Body of pancreas (tissue), 4 donors: ENCODE measurements around the gene LUC7L. TPM values are rescaled to one million over a fixed set of nuclear protein-coding genes. Genes with fewer than 3 reads are reported as not detected.

Experiments
- ATAC-seq: fragments of 150-250 bp; one replicate; pipeline ENCODE4 v1.9.1; 2016
- DNase-seq, 4 donors: peaks; one replicate each; pipeline ENCODE4 v3.0.0-alpha.2; 2019
- H3K27ac ChIP-seq, 4 donors: fragments of 200-600 bp; sonication (generic); 1 replicate in 3 of 4; 2 replicates in 1 of 4; pipeline versions ENCODE4 v1.5.1 to v1.6.1; 2016 to 2019; ENCODE audit warnings: mild to moderate bottlenecking in 1 of 4, mixed read lengths in 1 of 4, moderate library complexity in 1 of 4
- H3K27me3 ChIP-seq, 2 donors: fragments of 200-600 bp; sonication (generic); one replicate each; pipeline ENCODE4 v1.6.0; 2016; ENCODE audit warnings: mild to moderate bottlenecking in 1 of 2
- H3K36me3 ChIP-seq, 2 donors: fragments of 200-600 bp; sonication (generic); replicated peaks in 1 of 2; 2 replicates each; pipeline ENCODE4 v1.5.1; 2016; ENCODE audit warnings: low read depth in 2 of 2; ENCODE audit not compliant: insufficient read depth in 1 of 2
- H3K4me1 ChIP-seq: fragments of 200-600 bp; sonication (generic); one replicate; pipeline ENCODE4 v1.6.0; 2016
- H3K4me3 ChIP-seq, 2 donors: fragments of 200-600 bp; sonication (generic); 1 replicate in 1 of 2; 2 replicates in 1 of 2; pipeline ENCODE4 v1.5.1; 2016 to 2019
- H3K9me3 ChIP-seq, 3 donors: fragments of 200-600 bp; sonication (generic); 1 replicate in 2 of 3; 2 replicates in 1 of 3; pipeline ENCODE4 v1.5.1; 2016
- POLR2A ChIP-seq, 3 donors: fragments of 450-650 bp; IDR thresholded peaks; one replicate each; pipeline ENCODE4 v1.6.1; 2016; ENCODE audit warnings: antibody characterized with exemption in 3 of 3, mild to moderate bottlenecking in 2 of 3
- WGBS, 2 donors: methylation state at CpG; one replicate each; pipeline ENCODE4 v1.1.5; 2017; 5-methylcytosine and 5-hydroxymethylcytosine counted together
- intact Hi-C: fragments of 100-400 bp; cut with DNase I; formaldehyde crosslinking; loops from one replicate; pipeline ENCODE4 v1.15.1; 2023
- total RNA-seq, 2 donors: library from RNA; depleted of rRNA; stranded (reverse); fragments of >200 nt; gene quantifications; one replicate each; pipeline ENCODE4 v1.1.0, GENCODE V29; 2016
- TF ChIP-seq, protein P1 (sequence below), 7 experiments: fragments of 450-650 bp in 4 of 7; fragments of 200-600 bp in 3 of 7; sonication (generic) in 3 of 7; IDR thresholded peaks; one replicate each; pipeline ENCODE4 v1.5.1; 2016 to 2019; ENCODE audit warnings: antibody characterized with exemption in 7 of 7

The LUC7L gene, protein sequence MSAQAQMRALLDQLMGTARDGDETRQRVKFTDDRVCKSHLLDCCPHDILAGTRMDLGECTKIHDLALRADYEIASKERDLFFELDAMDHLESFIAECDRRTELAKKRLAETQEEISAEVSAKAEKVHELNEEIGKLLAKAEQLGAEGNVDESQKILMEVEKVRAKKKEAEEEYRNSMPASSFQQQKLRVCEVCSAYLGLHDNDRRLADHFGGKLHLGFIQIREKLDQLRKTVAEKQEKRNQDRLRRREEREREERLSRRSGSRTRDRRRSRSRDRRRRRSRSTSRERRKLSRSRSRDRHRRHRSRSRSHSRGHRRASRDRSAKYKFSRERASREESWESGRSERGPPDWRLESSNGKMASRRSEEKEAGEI
- 100 to 1,000 TPM; 106 to 162 TPM for total RNA-seq

DNA sequence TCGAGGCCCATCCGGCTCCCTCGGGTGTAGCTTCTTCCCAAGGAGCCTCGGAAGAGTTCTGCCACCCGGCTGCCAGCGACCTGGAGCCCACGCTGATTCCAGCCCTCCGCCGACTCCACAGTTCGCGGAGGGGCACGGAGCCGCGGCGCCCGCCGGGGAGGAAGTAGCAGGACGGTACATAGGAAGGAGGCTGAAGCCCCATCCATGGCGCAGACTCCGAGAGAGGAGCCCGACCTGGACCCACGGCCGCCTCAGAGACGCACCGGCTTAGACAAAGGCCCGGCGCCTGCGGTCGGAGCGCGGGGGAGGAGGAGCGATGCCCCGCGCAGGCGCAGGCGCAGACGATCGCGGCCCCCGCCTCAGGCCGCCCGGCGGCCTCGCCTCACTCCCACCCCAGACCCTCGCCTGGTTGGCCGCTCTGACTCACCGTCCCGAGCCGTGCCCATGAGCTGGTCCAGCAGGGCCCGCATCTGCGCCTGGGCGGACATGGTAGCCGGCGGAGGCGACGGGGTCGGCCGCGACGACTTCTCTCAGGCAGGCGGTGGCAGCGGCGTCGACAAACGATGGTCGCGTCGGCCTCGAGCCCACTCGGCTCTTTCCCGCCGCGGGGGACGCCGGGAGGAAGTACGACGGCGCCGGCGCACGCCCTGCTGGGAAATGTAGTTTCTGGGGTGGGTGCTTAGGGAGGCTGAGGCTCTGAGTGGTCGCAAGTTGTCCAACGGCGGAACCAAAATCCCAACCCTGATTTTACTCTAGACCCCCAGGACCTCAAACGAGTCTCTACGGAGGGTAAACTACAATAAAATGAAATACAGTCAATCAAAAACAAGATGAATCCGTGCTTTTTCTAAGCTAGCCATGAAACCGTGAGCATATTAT lies at the start of gene LUC7L:
TSS of gene LUC7L (minus strand) at position 598 of the 879 bp plus-strand sequence. CDS start at position 488, 110 bp downstream.
- peak; percentile 78 to 87 (median 84) for DNase-seq
- ATAC-seq: peak; percentile 85
- peak within 1 kb of the TSS; percentile 37 to 70 for H3K4me3 ChIP-seq
- peak within 1 kb of the TSS; percentile 83 to 97 (median 90) for H3K27ac ChIP-seq
- intact Hi-C loops: no loop called here
- no peaks in the 10 kb centered on the region for H3K9me3 ChIP-seq
- H3K27me3 ChIP-seq: no peaks in the 10 kb centered on the region
- 2 to 13% methylated on average over 6 to 66 of the region's 88 CpGs for WGBS, 2 donors
- TF ChIP-seq POLR2A (IDR thresholded peaks at IDR 0.05): peak; percentile 79 to 95 (median 89)
- TF ChIP-seq, protein P1, sequence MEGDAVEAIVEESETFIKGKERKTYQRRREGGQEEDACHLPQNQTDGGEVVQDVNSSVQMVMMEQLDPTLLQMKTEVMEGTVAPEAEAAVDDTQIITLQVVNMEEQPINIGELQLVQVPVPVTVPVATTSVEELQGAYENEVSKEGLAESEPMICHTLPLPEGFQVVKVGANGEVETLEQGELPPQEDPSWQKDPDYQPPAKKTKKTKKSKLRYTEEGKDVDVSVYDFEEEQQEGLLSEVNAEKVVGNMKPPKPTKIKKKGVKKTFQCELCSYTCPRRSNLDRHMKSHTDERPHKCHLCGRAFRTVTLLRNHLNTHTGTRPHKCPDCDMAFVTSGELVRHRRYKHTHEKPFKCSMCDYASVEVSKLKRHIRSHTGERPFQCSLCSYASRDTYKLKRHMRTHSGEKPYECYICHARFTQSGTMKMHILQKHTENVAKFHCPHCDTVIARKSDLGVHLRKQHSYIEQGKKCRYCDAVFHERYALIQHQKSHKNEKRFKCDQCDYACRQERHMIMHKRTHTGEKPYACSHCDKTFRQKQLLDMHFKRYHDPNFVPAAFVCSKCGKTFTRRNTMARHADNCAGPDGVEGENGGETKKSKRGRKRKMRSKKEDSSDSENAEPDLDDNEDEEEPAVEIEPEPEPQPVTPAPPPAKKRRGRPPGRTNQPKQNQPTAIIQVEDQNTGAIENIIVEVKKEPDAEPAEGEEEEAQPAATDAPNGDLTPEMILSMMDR (IDR thresholded peaks at IDR 0.05): no peak
- peaks cover 6 to 10% of the 10 kb centered on the region in 2 donors for H3K36me3 ChIP-seq
- H3K4me1 ChIP-seq: peaks cover 14% of the 10 kb centered on the region

DNA sequence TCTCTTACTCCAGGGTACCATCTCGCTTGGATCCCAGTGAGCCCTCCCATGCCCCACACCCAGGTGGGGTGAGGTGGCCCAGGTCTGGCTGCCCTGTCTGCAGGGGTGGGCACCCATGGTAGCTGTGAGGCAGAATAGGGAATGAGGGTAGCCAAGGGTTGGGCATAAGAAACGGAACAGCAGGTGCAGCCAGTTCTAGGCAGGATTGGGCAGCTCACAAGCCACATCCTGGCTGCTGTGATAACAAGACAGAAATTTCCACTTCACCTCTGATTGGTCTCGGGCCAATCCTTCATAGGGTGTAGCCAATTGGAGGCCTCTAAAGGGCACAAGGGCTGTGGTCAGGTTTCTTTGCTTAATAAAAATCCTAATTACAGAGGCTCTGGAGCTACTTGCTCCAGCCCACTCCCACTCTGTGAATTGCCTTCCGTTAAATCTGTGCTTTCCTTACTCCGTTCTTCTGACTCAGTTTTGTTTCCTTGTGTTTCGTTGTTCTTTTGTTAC lies 49.7 kb upstream of the LUC7L start:
- 24 to 32% methylated on average over 5 to 6 of the region's 6 CpGs for WGBS, 2 donors
- TF ChIP-seq, protein P1 (IDR thresholded peaks at IDR 0.05): no peak
- TF ChIP-seq POLR2A (IDR thresholded peaks at IDR 0.05): peak; percentile 44 to 89 (median 58)
- DNase-seq (peak; percentile 78 to 94 (median 89)), ATAC-seq (peak; percentile 56)
- no peaks in the 10 kb centered on the region for H3K36me3 ChIP-seq
- H3K9me3 ChIP-seq: no peaks in the 10 kb centered on the region
- intact Hi-C loops: no loop called here
- peak overlapping the region; percentile 68 to 91 (median 80) for H3K27ac ChIP-seq
- no peaks in the 10 kb centered on the region for H3K27me3 ChIP-seq
- peaks cover 42% of the 10 kb centered on the region for H3K4me1 ChIP-seq
- H3K4me3 ChIP-seq: peak overlapping the region in 1 of 2 donors; percentile 4

DNA sequence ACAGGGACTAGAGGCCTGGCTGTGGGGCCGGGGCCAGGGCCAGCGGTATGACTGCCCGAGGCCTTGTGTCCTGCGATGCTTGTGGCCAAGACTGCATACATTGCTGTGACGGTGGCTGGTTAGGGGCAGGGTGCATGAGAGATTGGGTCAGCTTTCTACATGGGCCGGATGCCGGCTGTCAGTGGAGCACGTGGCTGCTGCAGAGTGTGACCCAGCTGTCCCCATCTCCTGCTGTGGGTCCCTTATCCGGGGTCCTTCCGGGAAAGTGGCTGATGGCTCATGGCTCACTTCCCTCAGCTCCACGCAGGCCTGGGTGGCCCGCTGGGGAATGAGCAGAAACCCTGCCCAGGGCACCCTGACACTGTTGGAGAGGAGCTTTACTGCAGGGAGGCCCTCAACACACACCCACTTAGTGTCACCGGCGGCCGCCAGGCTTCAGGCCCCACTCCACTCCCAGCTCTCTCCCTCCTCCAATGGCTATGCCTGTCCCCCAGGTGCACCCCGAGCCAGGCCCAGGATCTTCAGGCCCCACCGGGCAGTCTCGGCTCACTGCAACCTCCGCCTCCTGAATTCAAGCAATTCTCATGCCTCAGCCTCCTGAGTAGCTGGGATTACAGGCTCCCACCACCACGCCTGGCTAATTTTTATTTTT lies 47.3 kb upstream of the LUC7L start:
- no peaks in the 10 kb centered on the region for H3K27me3 ChIP-seq
- H3K4me1 ChIP-seq: peaks cover 48% of the 10 kb centered on the region
- 49 to 68% methylated on average over 10 to 20 of the region's 20 CpGs for WGBS, 2 donors
- H3K36me3 ChIP-seq: no peaks in the 10 kb centered on the region
- TF ChIP-seq, protein P1 (IDR thresholded peaks at IDR 0.05): no peak
- TF ChIP-seq POLR2A (IDR thresholded peaks at IDR 0.05): no peak
- H3K27ac ChIP-seq: peak overlapping the region in 1 of 4 donors; percentile 12
- H3K9me3 ChIP-seq: no peaks in the 10 kb centered on the region
- H3K4me3 ChIP-seq: no peak overlapping the region
- intact Hi-C loops: no loop called here
- no peak for ATAC-seq
- DNase-seq: peak in 1 of 4 donors; percentile 55

DNA sequence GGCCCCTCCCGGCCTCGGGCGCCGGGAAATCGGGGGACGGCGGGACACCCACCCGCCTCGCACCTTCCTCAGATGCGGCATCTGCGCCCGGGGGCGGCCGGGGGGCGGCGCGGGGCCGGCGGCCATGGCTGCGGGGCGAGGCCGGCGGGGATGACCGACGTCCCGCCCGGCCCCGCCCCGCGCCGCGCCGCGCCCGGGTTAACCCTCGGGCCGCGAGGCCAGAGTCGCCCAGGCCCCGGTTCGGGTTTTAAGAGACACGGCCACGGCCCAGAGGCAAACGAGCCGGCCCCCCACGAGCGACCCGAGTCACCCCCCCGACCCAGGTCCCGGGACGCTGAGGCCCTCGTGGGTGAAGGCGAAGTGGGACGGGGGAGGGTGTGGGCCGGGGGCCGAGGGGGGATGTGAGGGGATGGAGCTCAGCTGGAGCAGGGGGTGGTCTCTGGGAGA lies 46.6 kb upstream of the LUC7L start, which contains the start of gene RGS11:
TSS of gene RGS11 (minus strand) at position 159 of the 447 bp plus-strand sequence. CDS start at position 126, 33 bp downstream.
- H3K9me3 ChIP-seq: no peaks in the 10 kb centered on the region
- 0 to 3% methylated on average over 3 to 47 of the region's 56 CpGs for WGBS, 2 donors
- ATAC-seq (no peak), DNase-seq (no peak)
- H3K27me3 ChIP-seq: no peaks in the 10 kb centered on the region
- peak within 1 kb of the TSS in 1 of 4 donors; percentile 12 for H3K27ac ChIP-seq
- H3K36me3 ChIP-seq: no peaks in the 10 kb centered on the region
- peaks cover 45% of the 10 kb centered on the region for H3K4me1 ChIP-seq
- no peak for TF ChIP-seq POLR2A (IDR thresholded peaks at IDR 0.05)
- TF ChIP-seq, protein P1 (IDR thresholded peaks at IDR 0.05): no peak
- H3K4me3 ChIP-seq: no peak within 1 kb of the TSS
- intact Hi-C loops: no loop called here
